GM12892 (cell line): ENCODE data around the gene TRIM25.

ENCODE experiments used
- POLR2A ChIP-seq: IDR thresholded peaks from 2 replicates; pipeline ENCODE4 v1.6.1; 2011; ENCODE audit warnings: low read depth, low read length, control low read depth
- POLR2AphosphoS5 ChIP-seq: IDR thresholded peaks from 2 replicates; pipeline ENCODE4 v1.6.1; 2011; ENCODE audit warnings: low read depth, low read length, control low read depth

DNA sequence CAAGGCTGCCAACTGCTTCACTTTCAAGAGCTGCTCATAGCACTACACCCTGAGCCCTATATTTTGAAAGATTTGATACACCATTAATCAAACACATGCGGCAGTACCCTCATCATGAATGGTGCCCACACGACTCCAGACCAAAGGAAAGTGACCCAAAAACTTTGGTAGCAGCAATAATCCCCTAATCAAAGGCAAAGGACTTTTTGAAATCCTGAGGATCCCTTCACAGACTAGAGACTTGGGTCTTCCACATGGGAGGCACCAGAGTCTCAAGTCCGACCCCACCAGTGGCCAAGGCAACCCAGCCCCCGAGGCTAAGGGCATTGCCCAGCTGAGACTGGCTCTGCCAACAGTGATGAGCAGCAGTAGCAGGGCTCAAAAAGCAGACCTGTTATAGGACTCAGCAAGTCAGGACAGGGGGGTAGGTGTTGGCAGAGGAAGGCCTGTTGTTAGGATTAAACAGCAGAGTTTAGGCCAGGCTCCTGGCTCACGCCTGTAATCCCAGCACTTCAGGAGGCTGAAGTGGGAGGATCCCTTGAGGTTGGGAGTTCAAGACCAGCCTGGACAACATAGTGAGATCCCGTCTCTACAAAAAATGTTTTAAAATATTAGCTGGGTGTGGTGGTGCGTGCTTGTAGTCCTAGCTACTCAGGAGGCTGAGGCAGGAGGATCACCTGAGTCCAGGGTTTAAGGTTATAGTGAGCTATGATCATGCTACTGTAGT, 3.2 kb downstream of the TRIM25 start:
- TF ChIP-seq POLR2A (no peak), POLR2AphosphoS5 (no peak)
